Caco-2 (cell line): Measurements from ENCODE around the gene NT5DC1. TPM values are rescaled to one million over a fixed set of nuclear protein-coding genes. Genes with fewer than 3 reads are reported as not detected.

Experiments
- BruUV-seq: library from RNA; stranded (reverse); fragments of 400-500 nt; replicated peaks from 2 replicates; lab custom pipeline; 2021; lab: Mats Ljungman, UMichigan
- CTCF ChIA-PET: fragments of 300-600 bp; sonication (Branson Sonifier 250); formaldehyde crosslinking; loops from one replicate; lab custom pipeline; 2022; ENCODE audit warnings: antibody characterized with exemption; lab: Charles Lee
- POLR2A ChIA-PET: fragments of 300-600 bp; sonication (Branson Sonifier 250); formaldehyde crosslinking; loops from one replicate; lab custom pipeline; 2022; ENCODE audit warnings: antibody characterized with exemption; lab: Charles Lee
- DNase-seq, 2 experiments: peaks; one replicate each; pipeline versions ENCODE4 v3.0.0 to v3.0.0-alpha.2; 2020 to 2022
- H3K27me3 ChIP-seq: replicated peaks from 2 replicates; pipeline ENCODE4 v1.6.0; 2011; ENCODE audit warnings: low read length; ENCODE audit not compliant: control insufficient read depth, insufficient read depth
- H3K36me3 ChIP-seq: 2 replicates; pipeline ENCODE4 v1.5.1; 2011; ENCODE audit warnings: low read length; ENCODE audit not compliant: control insufficient read depth, insufficient read depth
- H3K4me1 ChIP-seq: fragments of 250-450 bp; sonication (Bioruptor Pico); 2 replicates; pipeline ENCODE4 v1.5.1; 2020; ENCODE audit warnings: mild to moderate bottlenecking
- H3K4me3 ChIP-seq: 2 replicates; pipeline ENCODE4 v1.5.1; 2011; ENCODE audit warnings: low read depth, mild to moderate bottlenecking, control low read depth, low read length
- H3K9me3 ChIP-seq: fragments of 250-450 bp; sonication (Bioruptor Pico); 2 replicates; pipeline ENCODE4 v1.5.1; 2020; ENCODE audit warnings: mild to moderate bottlenecking, moderate library complexity
- H3K27ac Mint-ChIP-seq: one replicate; pipeline ENCODE4 v1.8.0; 2022; ENCODE audit warnings: mixed read lengths; ENCODE audit not compliant: unreplicated experiment
- H3K27me3 Mint-ChIP-seq: one replicate; pipeline ENCODE4 v1.8.0; 2022; ENCODE audit warnings: mixed read lengths; ENCODE audit not compliant: insufficient read depth, unreplicated experiment
- H3K36me3 Mint-ChIP-seq: one replicate; pipeline ENCODE4 v1.8.0; 2022; ENCODE audit warnings: mild to moderate bottlenecking, mixed read lengths; ENCODE audit not compliant: insufficient read depth, unreplicated experiment
- H3K4me1 Mint-ChIP-seq: one replicate; pipeline ENCODE4 v1.8.0; 2022; ENCODE audit warnings: low read depth, mixed read lengths; ENCODE audit not compliant: unreplicated experiment
- H3K4me3 Mint-ChIP-seq: one replicate; pipeline ENCODE4 v1.8.0; 2022; ENCODE audit warnings: mild to moderate bottlenecking, moderate library complexity, mixed read lengths; ENCODE audit not compliant: unreplicated experiment
- H3K9me3 Mint-ChIP-seq: one replicate; pipeline ENCODE4 v1.8.0; 2022; ENCODE audit warnings: mixed read lengths; ENCODE audit not compliant: unreplicated experiment
- intact Hi-C: fragments of 100-400 bp; cut with micrococcal nuclease; formaldehyde crosslinking; loops from one replicate; pipeline ENCODE4 v1.10.0; 2022; ENCODE audit not compliant: unreplicated experiment
- total RNA-seq: library from RNA; stranded (reverse); gene quantifications from 2 replicates; pipeline ENCODE4 v1.2.3, GENCODE V29; 2022
- TF ChIP-seq, protein P1 (sequence below), 2 experiments: fragments of 200-600 bp in 1 of 2; IDR thresholded peaks; 1 replicate in 1 of 2; 2 replicates in 1 of 2; pipeline versions ENCODE4 v1.5.1 to v1.8.0; 2011 to 2022; ENCODE audit warnings: antibody characterized with exemption in 1 of 2, control low read depth in 1 of 2, inconsistent platforms in 1 of 2, low read depth in 1 of 2, low read length in 1 of 2, mild to moderate bottlenecking in 1 of 2, moderate library complexity in 1 of 2; ENCODE audit not compliant: insufficient read depth in 1 of 2, severe bottlenecking in 1 of 2, unreplicated experiment in 1 of 2

Gene NT5DC1
- total RNA-seq, 1 experiment from 2014 or later = 54.3 TPM

DNA sequence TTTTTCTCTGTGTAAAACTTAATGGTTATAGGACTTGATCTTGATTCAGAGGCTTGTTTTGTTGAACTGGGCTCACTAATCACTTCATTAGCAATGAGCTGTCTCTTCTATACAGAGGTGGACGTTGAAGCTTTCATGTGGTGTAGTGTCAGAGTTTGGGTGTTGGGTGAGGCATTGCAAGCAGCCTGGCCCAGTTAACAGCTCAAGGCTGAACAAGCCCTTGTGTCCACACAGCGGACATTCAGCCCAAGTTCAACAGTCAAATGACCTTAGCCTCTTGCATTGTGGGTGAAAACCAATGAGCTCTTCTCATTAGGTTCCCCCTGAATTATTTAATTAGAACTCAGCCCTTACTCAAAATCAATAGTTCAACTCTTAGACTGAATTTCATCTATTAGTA, 12.7 kb downstream of the NT5DC1 start:
- CTCF ChIA-PET = interaction anchor here (0.7 kb wide), 1 partner anchor 103 kb away, joined by 3 read pairs; no protein-coding TSS in a partner anchor
- no peaks in the 10 kb centered on the region for H3K36me3 ChIP-seq
- H3K4me3 ChIP-seq = no peak overlapping the region
- Mint-ChIP-seq H3K27ac (no peak overlapping the region), H3K4me1 (no peaks in the 10 kb centered on the region), H3K36me3 (peaks cover 38% of the 10 kb centered on the region), H3K9me3 (no peaks in the 10 kb centered on the region), H3K27me3 (no peaks in the 10 kb centered on the region), H3K4me3 (no peak overlapping the region)
- H3K9me3 ChIP-seq = no peaks in the 10 kb centered on the region
- DNase-seq = no peak
- TF ChIP-seq, protein P1, sequence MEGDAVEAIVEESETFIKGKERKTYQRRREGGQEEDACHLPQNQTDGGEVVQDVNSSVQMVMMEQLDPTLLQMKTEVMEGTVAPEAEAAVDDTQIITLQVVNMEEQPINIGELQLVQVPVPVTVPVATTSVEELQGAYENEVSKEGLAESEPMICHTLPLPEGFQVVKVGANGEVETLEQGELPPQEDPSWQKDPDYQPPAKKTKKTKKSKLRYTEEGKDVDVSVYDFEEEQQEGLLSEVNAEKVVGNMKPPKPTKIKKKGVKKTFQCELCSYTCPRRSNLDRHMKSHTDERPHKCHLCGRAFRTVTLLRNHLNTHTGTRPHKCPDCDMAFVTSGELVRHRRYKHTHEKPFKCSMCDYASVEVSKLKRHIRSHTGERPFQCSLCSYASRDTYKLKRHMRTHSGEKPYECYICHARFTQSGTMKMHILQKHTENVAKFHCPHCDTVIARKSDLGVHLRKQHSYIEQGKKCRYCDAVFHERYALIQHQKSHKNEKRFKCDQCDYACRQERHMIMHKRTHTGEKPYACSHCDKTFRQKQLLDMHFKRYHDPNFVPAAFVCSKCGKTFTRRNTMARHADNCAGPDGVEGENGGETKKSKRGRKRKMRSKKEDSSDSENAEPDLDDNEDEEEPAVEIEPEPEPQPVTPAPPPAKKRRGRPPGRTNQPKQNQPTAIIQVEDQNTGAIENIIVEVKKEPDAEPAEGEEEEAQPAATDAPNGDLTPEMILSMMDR (IDR thresholded peaks at IDR 0.05; ENCODE audit: insufficient read depth in 1 of 2, low read depth in 1 of 2, low read length in 1 of 2, severe bottlenecking in 1 of 2, unreplicated experiment in 1 of 2) = no peak
- H3K4me1 ChIP-seq = no peaks in the 10 kb centered on the region
- H3K27me3 ChIP-seq = no peaks in the 10 kb centered on the region
- POLR2A ChIA-PET = no interaction called here
- BruUV-seq = no TSS peak
- intact Hi-C loops = no loop called here

DNA sequence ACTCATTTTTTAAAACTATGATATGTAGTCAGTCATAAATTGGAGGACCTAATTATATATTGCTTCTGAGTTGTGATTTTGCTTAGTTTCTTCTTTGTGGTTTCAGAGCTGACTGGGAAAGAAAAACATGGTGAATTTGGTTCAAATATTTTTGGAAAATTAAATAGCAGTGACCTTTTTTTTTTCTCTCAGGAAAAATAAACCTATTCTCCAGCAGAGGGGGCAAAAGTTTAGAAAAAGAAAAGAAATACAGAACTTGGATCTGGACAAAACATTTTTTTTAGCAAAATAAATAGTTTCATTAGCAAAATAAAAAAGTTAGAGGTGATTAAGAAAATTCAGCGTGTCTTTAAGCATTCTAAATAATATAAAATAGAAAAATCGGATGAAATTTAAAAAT, 15.1 kb downstream of the NT5DC1 start:
- CTCF ChIA-PET = no interaction called here

GRCh38 chr6:116118608-116119007, 18.0 kb downstream of the NT5DC1 start:
- H3K27me3 Mint-ChIP-seq = no peaks in the 10 kb centered on the region
- TF ChIP-seq, protein P1 (IDR thresholded peaks at IDR 0.05; ENCODE audit: insufficient read depth in 1 of 2, low read depth in 1 of 2, low read length in 1 of 2, severe bottlenecking in 1 of 2, unreplicated experiment in 1 of 2) = no peak
- H3K36me3 Mint-ChIP-seq = peaks cover 9% of the 10 kb centered on the region
- intact Hi-C loops = no loop called here
- Histone ChIP-seq H3K27me3 (no peaks in the 10 kb centered on the region), H3K36me3 (no peaks in the 10 kb centered on the region), H3K4me1 (no peaks in the 10 kb centered on the region), H3K4me3 (no peak overlapping the region), H3K9me3 (no peaks in the 10 kb centered on the region)
- peaks cover 6% of the 10 kb centered on the region for H3K4me1 Mint-ChIP-seq
- no peak overlapping the region for H3K27ac Mint-ChIP-seq
- no peak for DNase-seq
- no TSS peak for BruUV-seq
- POLR2A ChIA-PET = no interaction called here
- H3K4me3 Mint-ChIP-seq = no peak overlapping the region
- H3K9me3 Mint-ChIP-seq = no peaks in the 10 kb centered on the region
- CTCF ChIA-PET = no interaction called here

More for the DNA sequence above, 15.1 kb downstream of the NT5DC1 start:
- Mint-ChIP-seq H3K4me1 (no peaks in the 10 kb centered on the region), H3K27me3 (no peaks in the 10 kb centered on the region), H3K36me3 (peaks cover 21% of the 10 kb centered on the region), H3K9me3 (no peaks in the 10 kb centered on the region), H3K27ac (no peak overlapping the region), H3K4me3 (no peak overlapping the region)
- POLR2A ChIA-PET = no interaction called here
- no peaks in the 10 kb centered on the region for H3K27me3 ChIP-seq
- no peaks in the 10 kb centered on the region for H3K9me3 ChIP-seq
- intact Hi-C loops = no loop called here
- BruUV-seq = no TSS peak
- no peak for DNase-seq
- H3K4me3 ChIP-seq = no peak overlapping the region
- H3K4me1 ChIP-seq = no peaks in the 10 kb centered on the region
- TF ChIP-seq, protein P1 (IDR thresholded peaks at IDR 0.05; ENCODE audit: insufficient read depth in 1 of 2, low read depth in 1 of 2, low read length in 1 of 2, severe bottlenecking in 1 of 2, unreplicated experiment in 1 of 2) = peak in 1 of 2 experiments; percentile 42
- H3K36me3 ChIP-seq = no peaks in the 10 kb centered on the region
